ENCODE data around the gene PITPNC1.

- no peak for TF ChIP-seq POLR2AphosphoS5 (IDR thresholded peaks at IDR 0.05)
- no peak for TF ChIP-seq CTCF (IDR thresholded peaks at IDR 0.05)
- no peak for TF ChIP-seq POLR2A (IDR thresholded peaks at IDR 0.05; ENCODE audit: low read depth)
These were observed 171.6 kb downstream of the PITPNC1 start for GRCh38 chr17:67548693-67549092.

All from esophagus muscularis mucosa (tissue), 3 donors.